Lower leg skin (tissue), 4 donors: ENCODE data around the gene MGRN1. TPM values are rescaled to one million over a fixed set of nuclear protein-coding genes. Genes with fewer than 3 reads are reported as not detected.

Experiments used
- DNase-seq, 2 donors: peaks; one replicate each; pipeline ENCODE4 v3.0.0-alpha.2; 2019; ENCODE audit warnings: low spot score in 2 of 2
- H3K4me3 ChIP-seq: fragments of 200-600 bp; sonication (generic); 2 replicates; pipeline ENCODE4 v1.5.1; 2017; ENCODE audit warnings: mild to moderate bottlenecking, low read depth; ENCODE audit not compliant: poor library complexity, severe bottlenecking
- POLR2A ChIP-seq, 2 donors: fragments of 450-650 bp; IDR thresholded peaks; one replicate each; pipeline ENCODE4 v1.6.1; 2016 to 2017; ENCODE audit warnings: antibody characterized with exemption in 2 of 2, mild to moderate bottlenecking in 1 of 2, moderate library complexity in 1 of 2
- WGBS, 2 donors: methylation state at CpG; one replicate each; pipeline ENCODE4 v1.1.5; 2018; 5-methylcytosine and 5-hydroxymethylcytosine counted together
- intact Hi-C: fragments of 100-400 bp; cut with DNase I; formaldehyde crosslinking; loops from one replicate; pipeline ENCODE4 v1.15.0; 2023; ENCODE audit warnings: low total_unique reads
- total RNA-seq, 4 donors: library from RNA; depleted of rRNA; stranded (reverse); fragments of >200 nt; gene quantifications; one replicate each; pipeline ENCODE4 v1.1.0, GENCODE V29; 2016
- TF ChIP-seq, protein P1 (sequence below), 3 donors: fragments of 450-650 bp; IDR thresholded peaks; one replicate each; pipeline ENCODE4 v1.5.1; 2016; ENCODE audit warnings: antibody characterized with exemption in 3 of 3, mild to moderate bottlenecking in 3 of 3, moderate library complexity in 2 of 3

The MGRN1 gene
- total RNA-seq, 4 donors from 2014 or later, result 35.3 to 53.4 (median 40.1) TPM

DNA sequence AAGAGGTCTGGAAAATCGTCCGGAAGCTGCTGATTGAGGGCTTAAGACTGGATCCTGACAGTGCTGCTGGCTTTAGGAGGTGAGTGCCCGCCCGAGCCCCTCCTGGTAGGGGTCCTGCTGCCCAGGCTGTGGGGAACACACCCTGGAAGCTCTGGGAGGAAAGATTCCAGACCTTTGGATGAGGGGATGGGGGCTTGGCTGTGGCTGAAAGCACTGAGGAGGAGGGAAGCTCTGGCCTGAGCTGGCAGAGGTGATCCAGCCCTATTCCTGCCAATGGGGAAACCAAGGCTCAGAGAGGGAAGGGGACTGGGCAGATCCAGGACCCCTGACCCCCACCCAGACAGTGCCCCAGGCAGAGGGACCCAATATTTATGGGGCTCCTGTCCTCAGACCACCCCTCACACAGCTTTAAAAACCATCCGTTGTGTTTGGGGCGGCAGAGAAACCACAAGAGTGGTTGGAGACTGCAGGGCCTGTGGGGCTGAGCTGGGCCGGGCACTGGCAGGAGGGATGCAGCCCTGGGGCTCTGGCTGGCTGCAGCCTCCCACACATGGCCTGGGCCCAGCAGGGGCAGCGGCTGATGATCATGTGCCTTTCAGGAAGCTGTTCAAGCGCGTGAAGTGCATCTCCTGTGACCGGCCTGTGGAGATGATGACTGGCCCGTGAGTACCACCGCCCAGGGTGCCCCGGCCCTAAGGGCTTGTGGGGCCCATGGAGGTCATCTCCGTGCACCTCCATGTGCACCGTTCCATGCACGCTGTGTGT, 32.7 kb upstream of the MGRN1 start:
- TF ChIP-seq POLR2A (IDR thresholded peaks at IDR 0.05), result no peak
- TF ChIP-seq, protein P1, sequence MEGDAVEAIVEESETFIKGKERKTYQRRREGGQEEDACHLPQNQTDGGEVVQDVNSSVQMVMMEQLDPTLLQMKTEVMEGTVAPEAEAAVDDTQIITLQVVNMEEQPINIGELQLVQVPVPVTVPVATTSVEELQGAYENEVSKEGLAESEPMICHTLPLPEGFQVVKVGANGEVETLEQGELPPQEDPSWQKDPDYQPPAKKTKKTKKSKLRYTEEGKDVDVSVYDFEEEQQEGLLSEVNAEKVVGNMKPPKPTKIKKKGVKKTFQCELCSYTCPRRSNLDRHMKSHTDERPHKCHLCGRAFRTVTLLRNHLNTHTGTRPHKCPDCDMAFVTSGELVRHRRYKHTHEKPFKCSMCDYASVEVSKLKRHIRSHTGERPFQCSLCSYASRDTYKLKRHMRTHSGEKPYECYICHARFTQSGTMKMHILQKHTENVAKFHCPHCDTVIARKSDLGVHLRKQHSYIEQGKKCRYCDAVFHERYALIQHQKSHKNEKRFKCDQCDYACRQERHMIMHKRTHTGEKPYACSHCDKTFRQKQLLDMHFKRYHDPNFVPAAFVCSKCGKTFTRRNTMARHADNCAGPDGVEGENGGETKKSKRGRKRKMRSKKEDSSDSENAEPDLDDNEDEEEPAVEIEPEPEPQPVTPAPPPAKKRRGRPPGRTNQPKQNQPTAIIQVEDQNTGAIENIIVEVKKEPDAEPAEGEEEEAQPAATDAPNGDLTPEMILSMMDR (IDR thresholded peaks at IDR 0.05), result no peak
- DNase-seq, result no peak
- 81 to 86% methylated on average over 17 of the region's 17 CpGs for WGBS, 2 donors
- H3K4me3 ChIP-seq, result no peak overlapping the region
- intact Hi-C loops, result no loop called here

DNA sequence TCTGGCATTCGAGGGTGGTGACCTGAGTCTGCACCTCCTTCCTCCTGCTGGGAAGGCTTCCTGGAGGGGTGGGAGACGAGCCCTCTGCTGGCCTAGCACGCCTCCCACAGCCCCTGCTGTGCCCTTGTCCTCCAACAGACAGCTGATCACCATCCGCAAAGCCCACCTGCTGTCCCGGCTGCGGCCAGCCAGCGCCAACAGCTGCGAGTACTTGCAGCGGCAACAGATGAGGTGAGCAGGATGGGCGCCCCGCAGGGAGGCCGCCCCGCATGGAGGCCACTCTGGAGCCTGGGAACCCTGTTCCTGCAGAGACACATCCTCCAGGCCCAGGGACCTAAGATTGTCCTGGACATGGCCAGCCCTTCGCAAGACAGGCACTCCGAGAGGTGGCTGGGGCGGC, 31.5 kb upstream of the MGRN1 start:
- TF ChIP-seq POLR2A (IDR thresholded peaks at IDR 0.05), result no peak
- TF ChIP-seq, protein P1 (IDR thresholded peaks at IDR 0.05), result no peak
- no peak overlapping the region for H3K4me3 ChIP-seq
- WGBS, 2 donors, result 65 to 69% methylated on average over 16 of the region's 16 CpGs
- no peak for DNase-seq
- intact Hi-C loops, result no loop called here

DNA sequence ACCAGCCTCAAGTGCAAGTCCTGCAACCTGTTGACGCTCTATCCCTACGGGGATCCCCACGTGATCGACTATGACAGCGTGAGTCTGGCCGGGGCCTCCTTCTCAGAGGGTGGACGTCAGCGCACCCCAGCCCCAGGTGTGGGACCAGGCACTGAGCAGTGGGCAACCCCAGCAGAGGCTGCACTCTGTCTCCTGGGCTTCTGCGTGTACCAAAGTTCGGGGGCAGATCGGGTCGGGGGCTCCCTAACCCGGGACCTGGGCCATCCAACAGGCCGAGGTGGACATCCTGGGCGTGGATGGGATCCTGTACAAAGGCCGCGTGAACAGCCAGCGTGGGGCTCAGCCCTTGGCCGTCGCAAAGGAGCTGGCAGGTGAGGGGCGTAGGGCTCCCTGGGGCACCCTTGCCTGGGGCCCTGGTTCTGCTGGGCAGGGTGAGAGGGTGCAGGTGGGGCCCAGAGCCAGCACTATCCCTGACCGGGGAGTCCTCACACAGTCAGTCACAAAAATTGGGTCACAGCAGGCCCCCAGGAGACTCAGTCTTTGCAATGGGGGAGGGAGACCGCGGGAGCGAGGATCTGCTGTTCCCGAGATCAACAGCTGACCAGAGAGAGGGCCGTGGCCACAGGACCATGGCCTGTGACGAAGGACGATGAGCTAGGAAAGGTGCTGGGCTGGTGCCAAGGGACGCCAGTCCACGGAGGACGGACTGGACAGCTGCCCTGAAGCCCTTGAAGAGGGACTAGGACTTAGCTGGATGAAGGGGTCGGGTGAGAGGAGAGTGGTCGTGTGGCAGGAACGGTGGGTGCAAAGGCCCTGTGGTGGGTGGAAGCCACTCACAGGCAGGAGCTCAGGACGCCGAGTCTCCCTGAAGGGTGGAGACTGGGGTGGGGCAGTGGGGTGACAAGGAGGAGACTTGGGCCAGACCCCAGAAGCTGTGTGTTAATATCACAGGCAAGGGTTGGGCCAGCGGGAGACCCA, 29.9 kb upstream of the MGRN1 start:
- TF ChIP-seq, protein P1 (IDR thresholded peaks at IDR 0.05), result no peak
- TF ChIP-seq POLR2A (IDR thresholded peaks at IDR 0.05), result no peak
- intact Hi-C loops, result no loop called here
- WGBS, 2 donors, result 89 to 91% methylated on average over 37 to 38 of the region's 38 CpGs
- H3K4me3 ChIP-seq, result no peak overlapping the region
- no peak for DNase-seq

DNA sequence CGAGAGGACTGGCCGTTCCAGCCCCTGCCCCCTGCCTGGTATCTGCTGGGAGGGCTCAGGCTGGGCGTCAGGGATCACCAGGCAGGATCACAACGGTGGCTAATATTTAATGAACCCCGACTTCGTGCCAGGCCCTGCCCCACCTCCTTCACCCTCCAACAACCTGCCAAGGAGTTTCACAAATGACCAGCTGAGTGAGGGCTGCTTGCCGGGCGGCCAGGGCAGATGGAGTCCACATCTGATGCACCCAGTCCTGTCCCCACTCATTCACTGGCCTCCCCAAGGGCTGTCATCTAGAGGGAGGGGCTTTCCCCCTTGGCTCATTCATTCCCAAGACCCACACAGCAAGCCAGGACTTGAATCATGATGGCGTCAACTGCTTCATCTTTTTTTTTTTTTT, 27.5 kb upstream of the MGRN1 start:
- 44 to 47% methylated on average over 3 to 9 of the region's 9 CpGs for WGBS, 2 donors
- TF ChIP-seq, protein P1 (IDR thresholded peaks at IDR 0.05), result no peak
- no peak for TF ChIP-seq POLR2A (IDR thresholded peaks at IDR 0.05)
- no peak overlapping the region for H3K4me3 ChIP-seq
- intact Hi-C loops, result no loop called here
- DNase-seq, result no peak

DNA sequence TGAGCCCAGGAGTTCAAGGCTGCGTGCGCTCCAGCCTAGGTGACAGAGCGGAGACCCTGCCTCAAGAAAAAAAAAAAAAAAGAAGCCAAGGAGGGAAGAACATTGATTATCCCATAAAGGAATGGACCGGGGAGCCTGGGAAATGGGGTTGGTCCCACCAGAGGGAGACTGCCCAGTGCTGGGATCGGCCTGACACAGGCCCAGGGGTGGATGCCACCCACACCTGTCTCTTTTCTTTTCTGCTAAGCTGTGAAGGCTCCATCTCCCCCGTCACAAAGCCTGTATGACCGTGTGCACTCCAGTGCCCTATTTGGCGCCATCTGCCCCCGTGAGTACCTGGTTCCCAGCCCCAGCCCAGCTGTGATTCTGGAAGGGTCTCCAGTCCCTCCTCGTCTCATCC, 25.6 kb upstream of the MGRN1 start:
- TF ChIP-seq, protein P1 (IDR thresholded peaks at IDR 0.05), result no peak
- no peak for TF ChIP-seq POLR2A (IDR thresholded peaks at IDR 0.05)
- WGBS, 2 donors, result 90 to 96% methylated on average over 10 of the region's 10 CpGs
- H3K4me3 ChIP-seq, result no peak overlapping the region
- no peak for DNase-seq
- intact Hi-C loops, result no loop called here
